ENCODE measurements around the gene IGSF9B.

IGSF9B gene

DNA sequence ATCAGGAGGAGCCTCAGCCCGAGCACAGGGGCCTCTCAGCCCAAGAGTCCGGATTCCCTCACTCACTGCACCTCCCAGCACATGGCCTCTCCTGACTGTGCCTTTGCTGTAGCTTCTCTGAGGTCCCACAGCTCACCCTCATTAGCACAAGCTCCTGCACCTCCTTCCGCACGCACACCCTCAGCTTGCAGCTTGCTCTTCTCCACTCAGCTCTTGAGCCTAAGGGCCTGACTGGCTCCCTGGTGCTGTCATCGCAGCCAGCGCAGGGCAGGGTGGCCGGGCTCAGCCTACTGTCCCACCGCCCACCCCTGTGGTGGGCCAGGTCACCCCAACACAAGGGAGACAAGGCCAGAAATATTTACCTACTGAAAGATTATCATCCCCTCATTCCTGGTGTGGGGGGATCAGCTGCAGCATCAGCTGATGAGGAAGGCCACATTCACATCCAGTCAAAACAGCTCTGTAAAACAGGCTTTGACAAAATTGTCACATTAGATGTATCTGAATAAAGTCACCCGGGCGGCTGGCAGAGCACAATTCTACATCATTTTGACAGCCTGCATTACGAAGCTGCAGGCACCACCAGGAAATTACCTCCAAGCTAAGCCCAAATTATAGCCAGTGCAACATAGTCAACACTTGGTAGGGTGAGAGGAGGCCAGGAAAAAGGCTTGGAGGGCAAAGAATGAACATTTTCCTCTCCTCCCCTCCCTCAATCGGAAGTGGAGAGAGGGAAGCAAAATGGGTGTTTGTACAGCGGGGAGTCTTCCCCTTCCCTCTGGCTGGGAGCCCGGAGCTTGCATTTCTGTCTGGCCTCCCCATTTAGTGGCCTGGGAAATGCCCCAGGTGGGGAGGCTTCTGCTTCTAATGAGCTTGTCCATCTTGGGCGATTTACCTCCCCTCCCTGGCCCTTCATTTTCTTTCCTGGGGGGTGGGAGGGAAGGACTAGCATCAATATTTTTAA is 29.5 kb upstream of the IGSF9B start:
- Histone ChIP-seq H3K4me3 (ENCODE audit: insufficient read depth, low read depth, low read length) (no peak overlapping the region), H3K27me3 (ENCODE audit: control insufficient read depth, insufficient read depth, low read length, poor library complexity, severe bottlenecking) (no peaks in the 10 kb centered on the region), H3K9me3 (ENCODE audit: control insufficient read depth, low read length) (no peaks in the 10 kb centered on the region), H3K27ac (ENCODE audit: insufficient read depth, low read depth, low read length, poor library complexity, severe bottlenecking) (no peak overlapping the region), H3K36me3 (ENCODE audit: control insufficient read depth, insufficient read depth, low read length) (no peaks in the 10 kb centered on the region), H3K4me1 (ENCODE audit: control insufficient read depth, insufficient read depth, low read length) (no peaks in the 10 kb centered on the region)
- whole genome bisulfite sequencing, 2 experiments, result 92 to 94% methylated on average over 14 to 15 of the region's 15 CpGs

- H3K27me3 ChIP-seq (ENCODE audit: control insufficient read depth, insufficient read depth, low read length, poor library complexity, severe bottlenecking), result no peaks in the 10 kb centered on the region
- no peak overlapping the region for H3K4me3 ChIP-seq (ENCODE audit: insufficient read depth, low read depth, low read length)
- 88 to 90% methylated on average over 9 of the region's 9 CpGs for WGBS, 2 experiments
- H3K4me1 ChIP-seq (ENCODE audit: control insufficient read depth, insufficient read depth, low read length), result no peaks in the 10 kb centered on the region
- no peaks in the 10 kb centered on the region for H3K9me3 ChIP-seq (ENCODE audit: control insufficient read depth, low read length)
- no peaks in the 10 kb centered on the region for H3K36me3 ChIP-seq (ENCODE audit: control insufficient read depth, insufficient read depth, low read length)
- no peak overlapping the region for H3K27ac ChIP-seq (ENCODE audit: insufficient read depth, low read depth, low read length, poor library complexity, severe bottlenecking)
These were observed 28.1 kb upstream of the IGSF9B start for GRCh38 chr11:133984828-133985227.

- H3K36me3 ChIP-seq (ENCODE audit: control insufficient read depth, insufficient read depth, low read length), result no peaks in the 10 kb centered on the region
- no peak overlapping the region for H3K27ac ChIP-seq (ENCODE audit: insufficient read depth, low read depth, low read length, poor library complexity, severe bottlenecking)
- 90 to 92% methylated on average over 27 of the region's 28 CpGs for WGBS, 2 experiments
- H3K9me3 ChIP-seq (ENCODE audit: control insufficient read depth, low read length), result no peaks in the 10 kb centered on the region
- H3K4me3 ChIP-seq (ENCODE audit: insufficient read depth, low read depth, low read length), result no peak overlapping the region
- no peaks in the 10 kb centered on the region for H3K4me1 ChIP-seq (ENCODE audit: control insufficient read depth, insufficient read depth, low read length)
- no peaks in the 10 kb centered on the region for H3K27me3 ChIP-seq (ENCODE audit: control insufficient read depth, insufficient read depth, low read length, poor library complexity, severe bottlenecking)
These were observed 27.0 kb upstream of the IGSF9B start for GRCh38 chr11:133983660-133984316.

DNA sequence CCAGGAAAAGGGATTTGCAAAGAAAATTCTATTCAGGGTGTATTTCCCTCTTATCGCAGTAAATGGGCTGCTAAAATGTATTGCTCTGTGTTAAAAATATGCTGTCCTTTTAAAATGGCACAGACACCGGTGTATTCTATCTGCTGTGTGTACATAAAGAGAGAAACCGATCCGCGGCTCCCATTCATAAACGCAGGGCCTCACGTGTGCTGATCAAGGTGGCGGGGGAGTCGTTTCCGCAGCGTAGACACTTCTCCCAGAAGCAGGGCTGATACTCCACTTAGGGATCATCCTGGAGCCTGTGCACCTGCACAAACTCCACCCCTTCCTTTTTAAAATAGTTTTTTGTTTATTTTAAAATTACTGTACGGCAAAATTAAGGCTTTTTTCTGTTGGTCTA is 26.1 kb upstream of the IGSF9B start:
- Histone ChIP-seq H3K4me1 (ENCODE audit: control insufficient read depth, insufficient read depth, low read length) (no peaks in the 10 kb centered on the region), H3K27ac (ENCODE audit: insufficient read depth, low read depth, low read length, poor library complexity, severe bottlenecking) (no peak overlapping the region), H3K9me3 (ENCODE audit: control insufficient read depth, low read length) (no peaks in the 10 kb centered on the region), H3K36me3 (ENCODE audit: control insufficient read depth, insufficient read depth, low read length) (no peaks in the 10 kb centered on the region), H3K4me3 (ENCODE audit: insufficient read depth, low read depth, low read length) (no peak overlapping the region), H3K27me3 (ENCODE audit: control insufficient read depth, insufficient read depth, low read length, poor library complexity, severe bottlenecking) (no peaks in the 10 kb centered on the region)
- WGBS, 2 experiments, result 96 to 97% methylated on average over 12 of the region's 12 CpGs

DNA sequence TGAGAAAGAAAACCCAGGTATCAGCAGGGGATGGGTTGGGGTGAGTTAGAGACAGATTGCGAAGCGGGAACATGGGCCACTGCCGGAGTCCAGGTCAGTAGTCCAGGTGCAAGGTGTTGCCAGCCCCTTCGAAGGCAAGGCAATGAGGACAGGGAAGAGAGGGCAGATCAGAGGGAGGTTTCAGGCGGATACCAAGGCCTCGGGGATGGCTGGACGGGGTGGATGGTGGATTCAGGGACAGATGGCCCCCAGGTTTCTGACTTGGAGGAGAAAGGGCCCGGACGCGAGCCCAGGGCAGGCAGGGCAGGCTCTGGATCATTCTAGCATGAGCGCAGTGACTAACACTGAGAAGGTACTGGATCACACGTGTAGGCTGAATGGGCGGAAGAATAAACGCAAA is 25.4 kb upstream of the IGSF9B start:
- Histone ChIP-seq H3K4me3 (ENCODE audit: insufficient read depth, low read depth, low read length) (no peak overlapping the region), H3K4me1 (ENCODE audit: control insufficient read depth, insufficient read depth, low read length) (no peaks in the 10 kb centered on the region), H3K27ac (ENCODE audit: insufficient read depth, low read depth, low read length, poor library complexity, severe bottlenecking) (no peak overlapping the region), H3K9me3 (ENCODE audit: control insufficient read depth, low read length) (no peaks in the 10 kb centered on the region), H3K27me3 (ENCODE audit: control insufficient read depth, insufficient read depth, low read length, poor library complexity, severe bottlenecking) (no peaks in the 10 kb centered on the region), H3K36me3 (ENCODE audit: control insufficient read depth, insufficient read depth, low read length) (no peaks in the 10 kb centered on the region)
- 94% methylated on average over 14 of the region's 14 CpGs for WGBS, 2 experiments

DNA sequence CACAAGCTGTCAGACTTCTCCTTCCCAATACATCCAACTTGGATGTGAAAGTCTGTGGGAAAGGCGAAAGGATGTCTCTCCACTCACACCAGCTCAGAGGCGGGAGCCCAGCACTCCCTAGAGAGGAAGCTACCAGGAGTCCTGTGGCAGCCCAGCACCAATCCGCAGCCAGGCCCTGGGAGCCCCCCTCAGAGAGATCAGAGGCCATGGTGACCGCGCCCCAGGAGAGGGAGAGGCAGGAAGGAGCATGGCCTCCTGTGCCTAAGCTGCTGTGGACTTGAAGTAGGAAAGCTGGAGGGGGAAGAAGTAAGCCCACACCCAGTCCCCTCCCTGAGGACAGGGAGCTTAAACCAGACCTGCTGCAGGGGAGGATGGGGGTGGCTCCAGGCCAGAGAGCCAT is 24.4 kb upstream of the IGSF9B start:
- WGBS, 2 experiments, result 80 to 81% methylated on average over 5 of the region's 5 CpGs
- Histone ChIP-seq H3K27me3 (ENCODE audit: control insufficient read depth, insufficient read depth, low read length, poor library complexity, severe bottlenecking) (no peaks in the 10 kb centered on the region), H3K4me3 (ENCODE audit: insufficient read depth, low read depth, low read length) (no peak overlapping the region)

GRCh38 chr11:133980665-133981064 is 23.9 kb upstream of the IGSF9B start:
- Histone ChIP-seq H3K4me1 (ENCODE audit: control insufficient read depth, insufficient read depth, low read length) (no peaks in the 10 kb centered on the region), H3K4me3 (ENCODE audit: insufficient read depth, low read depth, low read length) (no peak overlapping the region), H3K9me3 (ENCODE audit: control insufficient read depth, low read length) (no peaks in the 10 kb centered on the region), H3K27me3 (ENCODE audit: control insufficient read depth, insufficient read depth, low read length, poor library complexity, severe bottlenecking) (no peaks in the 10 kb centered on the region), H3K27ac (ENCODE audit: insufficient read depth, low read depth, low read length, poor library complexity, severe bottlenecking) (no peak overlapping the region), H3K36me3 (ENCODE audit: control insufficient read depth, insufficient read depth, low read length) (no peaks in the 10 kb centered on the region)
- WGBS, 2 experiments, result 85 to 94% methylated on average over 8 to 9 of the region's 9 CpGs

More for the DNA sequence above, 24.4 kb upstream of the IGSF9B start:
- H3K27ac ChIP-seq (ENCODE audit: insufficient read depth, low read depth, low read length, poor library complexity, severe bottlenecking), result no peak overlapping the region
- no peaks in the 10 kb centered on the region for H3K9me3 ChIP-seq (ENCODE audit: control insufficient read depth, low read length)
- H3K36me3 ChIP-seq (ENCODE audit: control insufficient read depth, insufficient read depth, low read length), result no peaks in the 10 kb centered on the region
- H3K4me1 ChIP-seq (ENCODE audit: control insufficient read depth, insufficient read depth, low read length), result no peaks in the 10 kb centered on the region

- H3K4me3 ChIP-seq (ENCODE audit: insufficient read depth, low read depth, low read length), result no peak overlapping the region
- no peaks in the 10 kb centered on the region for H3K36me3 ChIP-seq (ENCODE audit: control insufficient read depth, insufficient read depth, low read length)
- H3K27ac ChIP-seq (ENCODE audit: insufficient read depth, low read depth, low read length, poor library complexity, severe bottlenecking), result no peak overlapping the region
- WGBS, 2 experiments, result 85 to 90% methylated on average over 2 of the region's 2 CpGs
- no peaks in the 10 kb centered on the region for H3K27me3 ChIP-seq (ENCODE audit: control insufficient read depth, insufficient read depth, low read length, poor library complexity, severe bottlenecking)
- H3K9me3 ChIP-seq (ENCODE audit: control insufficient read depth, low read length), result no peaks in the 10 kb centered on the region
- no peaks in the 10 kb centered on the region for H3K4me1 ChIP-seq (ENCODE audit: control insufficient read depth, insufficient read depth, low read length)
These were observed 22.0 kb upstream of the IGSF9B start for GRCh38 chr11:133978794-133979193.

DNA sequence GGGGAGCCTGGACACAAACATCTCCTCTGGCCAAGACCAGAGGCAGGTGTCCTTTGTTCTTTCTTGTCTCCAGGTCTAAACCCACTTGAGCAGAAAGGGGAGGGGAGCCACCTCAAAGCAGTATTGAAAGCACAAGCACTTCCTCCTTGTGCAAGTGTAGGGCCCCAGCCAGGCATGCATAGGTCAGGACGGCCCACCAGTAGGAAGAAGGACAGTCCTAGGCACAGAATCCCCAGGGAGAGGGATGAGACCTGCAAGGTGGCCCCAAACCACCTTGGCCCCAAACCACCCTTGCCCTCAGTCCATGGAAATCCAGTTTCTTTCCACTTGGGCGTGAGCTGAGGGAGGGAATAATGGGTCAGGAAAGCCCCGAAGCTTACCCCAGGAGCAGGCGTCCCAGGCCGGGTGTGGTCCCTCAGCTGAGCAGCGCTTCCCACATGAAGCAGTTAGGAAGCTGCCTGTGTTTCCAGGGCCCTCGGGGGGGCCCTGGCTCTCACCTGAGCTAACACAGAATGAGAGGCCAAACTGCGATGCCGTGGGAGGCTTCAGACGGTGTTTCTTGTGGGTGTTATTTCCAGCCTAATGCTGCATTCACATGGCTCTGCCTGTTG is 20.4 kb upstream of the IGSF9B start:
- Histone ChIP-seq H3K9me3 (ENCODE audit: control insufficient read depth, low read length) (no peaks in the 10 kb centered on the region), H3K4me3 (ENCODE audit: insufficient read depth, low read depth, low read length) (no peak overlapping the region), H3K27me3 (ENCODE audit: control insufficient read depth, insufficient read depth, low read length, poor library complexity, severe bottlenecking) (no peaks in the 10 kb centered on the region), H3K36me3 (ENCODE audit: control insufficient read depth, insufficient read depth, low read length) (no peaks in the 10 kb centered on the region), H3K4me1 (ENCODE audit: control insufficient read depth, insufficient read depth, low read length) (no peaks in the 10 kb centered on the region), H3K27ac (ENCODE audit: insufficient read depth, low read depth, low read length, poor library complexity, severe bottlenecking) (no peak overlapping the region)
- 88% methylated on average over 10 of the region's 10 CpGs for WGBS, 2 experiments

- H3K27me3 ChIP-seq (ENCODE audit: control insufficient read depth, insufficient read depth, low read length, poor library complexity, severe bottlenecking), result no peaks in the 10 kb centered on the region
- 88 to 91% methylated on average over 7 of the region's 7 CpGs for WGBS, 2 experiments
- H3K4me3 ChIP-seq (ENCODE audit: insufficient read depth, low read depth, low read length), result no peak overlapping the region
- H3K4me1 ChIP-seq (ENCODE audit: control insufficient read depth, insufficient read depth, low read length), result no peaks in the 10 kb centered on the region
- H3K9me3 ChIP-seq (ENCODE audit: control insufficient read depth, low read length), result no peaks in the 10 kb centered on the region
- no peak overlapping the region for H3K27ac ChIP-seq (ENCODE audit: insufficient read depth, low read depth, low read length, poor library complexity, severe bottlenecking)
- H3K36me3 ChIP-seq (ENCODE audit: control insufficient read depth, insufficient read depth, low read length), result no peaks in the 10 kb centered on the region
These were observed 18.7 kb upstream of the IGSF9B start for GRCh38 chr11:133975488-133975849.
